HCT116 (cell line): Measurements from ENCODE around the gene BSG. TPM values are rescaled to one million over a fixed set of nuclear protein-coding genes. Genes with fewer than 3 reads are reported as not detected.

Experiments
- ATAC-seq: fragments of 200-7000 bp; cut with Tn5 transposase; 2 replicates; pipeline ENCODE4 v1.9.1; 2020; ENCODE audit warnings: mild to moderate bottlenecking, moderate library complexity
- BruUV-seq: library from RNA; stranded (reverse); fragments of 400-500 nt; replicated peaks from 2 replicates; lab custom pipeline; 2021; lab: Mats Ljungman, UMichigan
- CTCF ChIA-PET: fragments of 300-600 bp; sonication (Branson Sonifier 250); formaldehyde crosslinking; loops from one replicate; lab custom pipeline; 2021; ENCODE audit warnings: antibody characterized with exemption; lab: Charles Lee
- POLR2A ChIA-PET: fragments of 300-600, 350-600 bp; sonication (Branson Sonifier 250); formaldehyde crosslinking; loops from one replicate; lab custom pipeline; 2021; ENCODE audit warnings: antibody characterized with exemption; lab: Charles Lee
- RAD21 ChIA-PET, 2 experiments: fragments of 300-600 bp; sonication (Branson Sonifier 250); formaldehyde crosslinking; loops; one replicate each; lab custom pipeline; 2023; ENCODE audit warnings: low total read pairs in 2 of 2; ENCODE audit not compliant: uncharacterized antibody in 2 of 2, unreplicated experiment in 2 of 2, low non-redundant PET in 1 of 2; lab: Charles Lee
- DNase-seq: peaks from one replicate; pipeline ENCODE4 v3.0.0-alpha.2; 2010; ENCODE audit warnings: low read depth, low spot score
- H2AFZ ChIP-seq: fragments of 200-600 bp; shearing (Covaris generic), sonication (generic); 2 replicates; pipeline ENCODE4 v1.6.1; 2017; ENCODE audit warnings: low read depth, mixed run types, mixed read lengths, antibody characterized with exemption, low read length; ENCODE audit not compliant: poor library complexity, severe bottlenecking
- H3K27ac ChIP-seq: 2 replicates; pipeline ENCODE4 v1.5.1; 2012; ENCODE audit warnings: low read depth, low read length
- H3K27me3 ChIP-seq: fragments of 200-600 bp; sonication (generic); 2 replicates; pipeline ENCODE4 v1.6.1; 2016; ENCODE audit warnings: mixed run types, low read length, mixed read lengths; ENCODE audit not compliant: insufficient read depth
- H3K36me3 ChIP-seq, 2 experiments: fragments of 200-500 bp in 1 of 2; fragments of 200-600 bp in 1 of 2; sonication (Bioruptor generic) in 1 of 2; sonication (generic) in 1 of 2; 2 replicates each; pipeline versions ENCODE4 v1.5.1 to v1.6.1; 2014 to 2016; ENCODE audit warnings: low read length in 2 of 2, inconsistent platforms in 1 of 2, mixed read lengths in 1 of 2, mixed run types in 1 of 2; ENCODE audit not compliant: insufficient read depth in 2 of 2, control insufficient read depth in 1 of 2
- H3K4me1 ChIP-seq, 2 experiments: fragments of 200-600 bp in 1 of 2; sonication (generic) in 1 of 2; 2 replicates each; pipeline versions ENCODE4 v1.5.1 to v1.6.1; 2012 to 2017; ENCODE audit warnings: low read length in 2 of 2, inconsistent platforms in 1 of 2, mild to moderate bottlenecking in 1 of 2, mixed read lengths in 1 of 2, mixed run types in 1 of 2, moderate library complexity in 1 of 2; ENCODE audit not compliant: insufficient read depth in 2 of 2, control insufficient read depth in 1 of 2
- H3K4me2 ChIP-seq: fragments of 200-600 bp; sonication (generic); 2 replicates; pipeline ENCODE4 v1.6.1; 2017; ENCODE audit warnings: mixed run types, low read length, mixed read lengths
- H3K4me3 ChIP-seq, 2 experiments: fragments of 200-600 bp in 1 of 2; sonication (generic) in 1 of 2; replicated peaks in 1 of 2; 2 replicates each; pipeline ENCODE4 v1.5.1; 2011 to 2016; ENCODE audit warnings: low read length in 2 of 2, control low read depth in 1 of 2, low read depth in 1 of 2, mild to moderate bottlenecking in 1 of 2, mixed read lengths in 1 of 2, mixed run types in 1 of 2
- H3K79me2 ChIP-seq: fragments of 200-600 bp; sonication (generic); 2 replicates; pipeline ENCODE4 v1.6.1; 2017; ENCODE audit warnings: mild to moderate bottlenecking, mixed run types, low read length, moderate library complexity, mixed read lengths; ENCODE audit not compliant: insufficient read depth
- H3K9ac ChIP-seq: fragments of 200-600 bp; sonication (generic); 2 replicates; pipeline ENCODE4 v1.6.1; 2016; ENCODE audit warnings: low read length, mixed read lengths
- H3K9me2 ChIP-seq: fragments of 200-600 bp; sonication (generic), shearing (Covaris generic); 2 replicates; pipeline ENCODE4 v1.6.1; 2017; ENCODE audit warnings: mixed run types, mild to moderate bottlenecking, moderate library complexity; ENCODE audit not compliant: insufficient read depth
- H3K9me3 ChIP-seq, 2 experiments: fragments of 200-500 bp in 1 of 2; fragments of 200-600 bp in 1 of 2; sonication (Bioruptor generic) in 1 of 2; sonication (generic) in 1 of 2; 2 replicates each; pipeline ENCODE4 v1.6.1; 2014 to 2017; ENCODE audit warnings: low read length in 2 of 2, mixed read lengths in 2 of 2, inconsistent platforms in 1 of 2, low read depth in 1 of 2, mild to moderate bottlenecking in 1 of 2, mixed run types in 1 of 2, moderate library complexity in 1 of 2; ENCODE audit not compliant: control insufficient read depth in 1 of 2, insufficient read depth in 1 of 2
- H4K20me1 ChIP-seq: fragments of 200-600 bp; sonication (generic), shearing (Covaris generic); 2 replicates; pipeline ENCODE4 v1.6.1; 2017; ENCODE audit warnings: mixed run types, mild to moderate bottlenecking, moderate library complexity; ENCODE audit not compliant: insufficient read depth
- CBX3 ChIP-seq: IDR thresholded peaks from 2 replicates; pipeline ENCODE4 v1.6.1; 2012; ENCODE audit warnings: low read depth
- EGR1 ChIP-seq: IDR thresholded peaks from 2 replicates; pipeline ENCODE4 v1.6.1; 2012; ENCODE audit warnings: low read depth
- ELF1 ChIP-seq: IDR thresholded peaks from 2 replicates; pipeline ENCODE4 v1.6.1; 2012; ENCODE audit warnings: low read depth, borderline replicate concordance
- EZH2 ChIP-seq: fragments of 200-600 bp; sonication (generic); IDR thresholded peaks from 2 replicates; pipeline ENCODE4 v1.6.1; 2017; ENCODE audit warnings: antibody characterized with exemption, mixed run types
- EZH2phosphoT487 ChIP-seq: fragments of 200-600 bp; IDR thresholded peaks from 2 replicates; pipeline ENCODE4 v1.6.1; 2018; ENCODE audit warnings: antibody characterized with exemption, borderline replicate concordance
- JUND ChIP-seq: IDR thresholded peaks from 2 replicates; pipeline ENCODE4 v1.6.1; 2012
- POLR2AphosphoS5 ChIP-seq: IDR thresholded peaks from 2 replicates; pipeline ENCODE4 v1.6.1; 2011; ENCODE audit warnings: mild to moderate bottlenecking, low read depth, low read length, moderate library complexity
- RAD21 ChIP-seq: IDR thresholded peaks from 2 replicates; pipeline ENCODE4 v1.6.1; 2012; ENCODE audit warnings: low read depth, mild to moderate bottlenecking
- SIN3A ChIP-seq: IDR thresholded peaks from 2 replicates; pipeline ENCODE4 v1.6.1; 2012; ENCODE audit warnings: low read depth
- SP1 ChIP-seq: IDR thresholded peaks from 2 replicates; pipeline ENCODE4 v1.6.1; 2012; ENCODE audit warnings: low read depth
- TCF7L2 ChIP-seq: IDR thresholded peaks from 2 replicates; pipeline ENCODE4 v1.7.0; 2011; ENCODE audit warnings: borderline replicate concordance, inconsistent platforms; ENCODE audit not compliant: insufficient read depth, insufficient read length; ENCODE audit errors: extremely low read depth
- YY1 ChIP-seq: IDR thresholded peaks from 2 replicates; pipeline ENCODE4 v1.6.1; 2011; ENCODE audit warnings: low read length, low read depth, moderate library complexity, mild to moderate bottlenecking; ENCODE audit not compliant: insufficient replicate concordance; ENCODE audit errors: extremely low read depth
- ZNF274 ChIP-seq: fragments of 200-500 bp; sonication (Bioruptor generic); IDR thresholded peaks from 2 replicates; pipeline ENCODE4 v1.6.1; 2014; ENCODE audit warnings: mild to moderate bottlenecking, low read depth, low read length, inconsistent platforms
- intact Hi-C: fragments of 100-400 bp; cut with micrococcal nuclease; formaldehyde crosslinking; loops from 2 replicates; pipeline ENCODE4 v1.10.0; 2022
- total RNA-seq: library from RNA; stranded (reverse); gene quantifications from one replicate; pipeline ENCODE4 v1.2.1, GENCODE V29; 2021; ENCODE audit not compliant: unreplicated experiment
- TF ChIP-seq, protein P1 (sequence below): IDR thresholded peaks from 2 replicates; pipeline ENCODE4 v1.6.1; 2012
- TF ChIP-seq, protein P2 (sequence below): IDR thresholded peaks from 2 replicates; pipeline ENCODE4 v1.6.1; 2012
- TF ChIP-seq, protein P3 (sequence below): IDR thresholded peaks from 2 replicates; pipeline ENCODE4 v1.6.1; 2012; ENCODE audit warnings: low read depth
- TF ChIP-seq, protein P4 (sequence below), 3 experiments: fragments of 200-600 bp in 1 of 3; sonication (generic) in 1 of 3; IDR thresholded peaks in 2 of 3; conservative IDR thresholded peaks in 1 of 3; 2 replicates each; pipeline ENCODE4 v1.5.1; 2012 to 2017; ENCODE audit warnings: low read depth in 2 of 3, low read length in 2 of 3, antibody characterized with exemption in 1 of 3, borderline replicate concordance in 1 of 3, control low read depth in 1 of 3, mild to moderate bottlenecking in 1 of 3, mixed read lengths in 1 of 3, mixed run types in 1 of 3, moderate library complexity in 1 of 3; ENCODE audit not compliant: insufficient read depth in 1 of 3
- TF ChIP-seq, protein P5 (sequence below): IDR thresholded peaks from 2 replicates; pipeline ENCODE4 v1.6.1; 2011; ENCODE audit warnings: mild to moderate bottlenecking, low read length, moderate library complexity; ENCODE audit not compliant: insufficient replicate concordance; ENCODE audit errors: extremely low read depth

The BSG gene
- total RNA-seq, 1 experiment from 2014 or later: 603 TPM

DNA sequence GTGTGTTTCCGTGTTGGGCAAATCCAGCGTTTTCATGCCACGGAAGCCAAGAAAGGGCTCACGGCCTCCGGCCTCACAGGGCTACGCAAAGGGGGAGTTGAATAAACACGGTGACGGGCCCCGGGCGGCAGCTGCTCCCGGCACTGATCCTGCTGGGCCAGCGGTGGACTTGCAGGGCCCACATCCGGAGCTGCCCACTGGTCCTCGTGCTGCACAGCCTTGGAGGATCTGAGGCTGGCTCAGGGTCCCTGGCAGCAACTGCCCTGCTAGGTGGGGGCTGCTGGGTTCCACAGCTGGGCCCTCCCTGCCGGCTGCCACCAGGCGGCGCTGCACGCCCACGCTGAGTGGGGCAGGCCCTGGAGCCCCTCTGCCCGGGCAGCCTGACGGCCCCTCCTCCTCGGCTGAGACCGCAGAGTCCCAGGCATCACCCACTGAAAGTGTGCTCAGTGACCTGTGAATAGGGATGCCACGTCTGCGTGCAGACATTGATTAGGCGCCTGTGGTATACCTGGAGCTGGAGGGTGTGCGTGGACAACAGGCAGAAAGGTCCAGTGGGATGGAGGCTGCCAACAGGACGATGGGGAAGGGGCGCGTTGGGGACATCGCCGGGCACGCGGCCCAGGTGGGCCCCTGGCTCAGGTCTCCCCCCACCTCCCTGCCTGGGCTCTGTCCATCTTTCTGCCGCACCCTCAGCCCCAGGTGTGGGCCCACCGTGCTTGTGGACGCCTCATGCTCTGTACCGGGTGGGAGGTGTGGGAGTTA is 12.0 kb downstream of the BSG start:
- no peak overlapping the region for H3K9ac ChIP-seq
- H3K9me2 ChIP-seq: no peaks in the 10 kb centered on the region
- ChIA-PET RAD21 (no interaction called here), POLR2A (no interaction called here), CTCF (interaction anchor here (0.6 to 1.2 kb wide), 8 partner anchors 9 to 150 kb away, joined by 3 to 4 read pairs (median 4); partner anchors contain the start of gene RNF126)
- H3K79me2 ChIP-seq: peaks cover 16% of the 10 kb centered on the region
- ATAC-seq: peak; percentile 70
- H3K27me3 ChIP-seq: no peaks in the 10 kb centered on the region
- no peak for DNase-seq
- no peak overlapping the region for H2AFZ ChIP-seq
- no peak overlapping the region; the same call in 1 of the 2 replicates for H3K27ac ChIP-seq
- H3K9me3 ChIP-seq: no peaks in the 10 kb centered on the region
- H3K4me2 ChIP-seq: no peak overlapping the region
- BruUV-seq: no TSS peak
- intact Hi-C loops: no loop called here
- peaks cover 14 to 19% of the 10 kb centered on the region in 2 experiments for H3K36me3 ChIP-seq
- peaks cover 15 to 22% of the 10 kb centered on the region in 2 experiments for H3K4me1 ChIP-seq
- no peaks in the 10 kb centered on the region for H4K20me1 ChIP-seq
- no peak overlapping the region for H3K4me3 ChIP-seq
- TF ChIP-seq RAD21 (peak; percentile 84), EGR1 (no peak), EZH2phosphoT487 (no peak), SP1 (no peak), CBX3 (no peak), ZNF274 (no peak), JUND (no peak), EZH2 (no peak), ELF1 (no peak), SIN3A (no peak), YY1 (peak; percentile 42), TCF7L2 (peak; percentile 21), POLR2AphosphoS5 (no peak; the same call in none of the 2 replicates)
- TF ChIP-seq, protein P1, sequence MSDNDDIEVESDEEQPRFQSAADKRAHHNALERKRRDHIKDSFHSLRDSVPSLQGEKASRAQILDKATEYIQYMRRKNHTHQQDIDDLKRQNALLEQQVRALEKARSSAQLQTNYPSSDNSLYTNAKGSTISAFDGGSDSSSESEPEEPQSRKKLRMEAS: no peak
- TF ChIP-seq, protein P2, sequence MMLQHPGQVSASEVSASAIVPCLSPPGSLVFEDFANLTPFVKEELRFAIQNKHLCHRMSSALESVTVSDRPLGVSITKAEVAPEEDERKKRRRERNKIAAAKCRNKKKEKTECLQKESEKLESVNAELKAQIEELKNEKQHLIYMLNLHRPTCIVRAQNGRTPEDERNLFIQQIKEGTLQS: no peak
- TF ChIP-seq, protein P3, sequence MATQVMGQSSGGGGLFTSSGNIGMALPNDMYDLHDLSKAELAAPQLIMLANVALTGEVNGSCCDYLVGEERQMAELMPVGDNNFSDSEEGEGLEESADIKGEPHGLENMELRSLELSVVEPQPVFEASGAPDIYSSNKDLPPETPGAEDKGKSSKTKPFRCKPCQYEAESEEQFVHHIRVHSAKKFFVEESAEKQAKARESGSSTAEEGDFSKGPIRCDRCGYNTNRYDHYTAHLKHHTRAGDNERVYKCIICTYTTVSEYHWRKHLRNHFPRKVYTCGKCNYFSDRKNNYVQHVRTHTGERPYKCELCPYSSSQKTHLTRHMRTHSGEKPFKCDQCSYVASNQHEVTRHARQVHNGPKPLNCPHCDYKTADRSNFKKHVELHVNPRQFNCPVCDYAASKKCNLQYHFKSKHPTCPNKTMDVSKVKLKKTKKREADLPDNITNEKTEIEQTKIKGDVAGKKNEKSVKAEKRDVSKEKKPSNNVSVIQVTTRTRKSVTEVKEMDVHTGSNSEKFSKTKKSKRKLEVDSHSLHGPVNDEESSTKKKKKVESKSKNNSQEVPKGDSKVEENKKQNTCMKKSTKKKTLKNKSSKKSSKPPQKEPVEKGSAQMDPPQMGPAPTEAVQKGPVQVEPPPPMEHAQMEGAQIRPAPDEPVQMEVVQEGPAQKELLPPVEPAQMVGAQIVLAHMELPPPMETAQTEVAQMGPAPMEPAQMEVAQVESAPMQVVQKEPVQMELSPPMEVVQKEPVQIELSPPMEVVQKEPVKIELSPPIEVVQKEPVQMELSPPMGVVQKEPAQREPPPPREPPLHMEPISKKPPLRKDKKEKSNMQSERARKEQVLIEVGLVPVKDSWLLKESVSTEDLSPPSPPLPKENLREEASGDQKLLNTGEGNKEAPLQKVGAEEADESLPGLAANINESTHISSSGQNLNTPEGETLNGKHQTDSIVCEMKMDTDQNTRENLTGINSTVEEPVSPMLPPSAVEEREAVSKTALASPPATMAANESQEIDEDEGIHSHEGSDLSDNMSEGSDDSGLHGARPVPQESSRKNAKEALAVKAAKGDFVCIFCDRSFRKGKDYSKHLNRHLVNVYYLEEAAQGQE: no peak
- TF ChIP-seq, protein P4, sequence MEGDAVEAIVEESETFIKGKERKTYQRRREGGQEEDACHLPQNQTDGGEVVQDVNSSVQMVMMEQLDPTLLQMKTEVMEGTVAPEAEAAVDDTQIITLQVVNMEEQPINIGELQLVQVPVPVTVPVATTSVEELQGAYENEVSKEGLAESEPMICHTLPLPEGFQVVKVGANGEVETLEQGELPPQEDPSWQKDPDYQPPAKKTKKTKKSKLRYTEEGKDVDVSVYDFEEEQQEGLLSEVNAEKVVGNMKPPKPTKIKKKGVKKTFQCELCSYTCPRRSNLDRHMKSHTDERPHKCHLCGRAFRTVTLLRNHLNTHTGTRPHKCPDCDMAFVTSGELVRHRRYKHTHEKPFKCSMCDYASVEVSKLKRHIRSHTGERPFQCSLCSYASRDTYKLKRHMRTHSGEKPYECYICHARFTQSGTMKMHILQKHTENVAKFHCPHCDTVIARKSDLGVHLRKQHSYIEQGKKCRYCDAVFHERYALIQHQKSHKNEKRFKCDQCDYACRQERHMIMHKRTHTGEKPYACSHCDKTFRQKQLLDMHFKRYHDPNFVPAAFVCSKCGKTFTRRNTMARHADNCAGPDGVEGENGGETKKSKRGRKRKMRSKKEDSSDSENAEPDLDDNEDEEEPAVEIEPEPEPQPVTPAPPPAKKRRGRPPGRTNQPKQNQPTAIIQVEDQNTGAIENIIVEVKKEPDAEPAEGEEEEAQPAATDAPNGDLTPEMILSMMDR (IDR thresholded peaks at IDR 0.05 in 2 of 3, conservative IDR thresholded peaks at IDR 0.05 in 1 of 3; ENCODE audit: borderline replicate concordance in 1 of 3, insufficient read depth in 1 of 3, low read depth in 2 of 3, low read length in 2 of 3): peak; percentile 63 to 95 (median 93)
- TF ChIP-seq, protein P5, sequence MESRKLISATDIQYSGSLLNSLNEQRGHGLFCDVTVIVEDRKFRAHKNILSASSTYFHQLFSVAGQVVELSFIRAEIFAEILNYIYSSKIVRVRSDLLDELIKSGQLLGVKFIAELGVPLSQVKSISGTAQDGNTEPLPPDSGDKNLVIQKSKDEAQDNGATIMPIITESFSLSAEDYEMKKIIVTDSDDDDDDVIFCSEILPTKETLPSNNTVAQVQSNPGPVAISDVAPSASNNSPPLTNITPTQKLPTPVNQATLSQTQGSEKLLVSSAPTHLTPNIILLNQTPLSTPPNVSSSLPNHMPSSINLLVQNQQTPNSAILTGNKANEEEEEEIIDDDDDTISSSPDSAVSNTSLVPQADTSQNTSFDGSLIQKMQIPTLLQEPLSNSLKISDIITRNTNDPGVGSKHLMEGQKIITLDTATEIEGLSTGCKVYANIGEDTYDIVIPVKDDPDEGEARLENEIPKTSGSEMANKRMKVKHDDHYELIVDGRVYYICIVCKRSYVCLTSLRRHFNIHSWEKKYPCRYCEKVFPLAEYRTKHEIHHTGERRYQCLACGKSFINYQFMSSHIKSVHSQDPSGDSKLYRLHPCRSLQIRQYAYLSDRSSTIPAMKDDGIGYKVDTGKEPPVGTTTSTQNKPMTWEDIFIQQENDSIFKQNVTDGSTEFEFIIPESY: no peak
